ENCODE results near the gene C1QTNF9B.

- TF ChIP-seq CTCF (IDR thresholded peaks at IDR 0.05; ENCODE audit: insufficient read depth, low read depth, low read length) (no peak), EZH2 (IDR thresholded peaks at IDR 0.05; ENCODE audit: insufficient read depth, low read length) (no peak)
Observed at GRCh38 chr13:23847497-23847896, 49.8 kb downstream of the C1QTNF9B start.

Data from astrocyte (in vitro differentiated cells and primary cell).